SK-N-SH (cell line): ENCODE data around the gene TSPAN6.

Source experiments
- CHD2 ChIP-seq: fragments of 150-350 bp; IDR thresholded peaks from 2 replicates; pipeline ENCODE4 v1.6.1; 2018; ENCODE audit warnings: low read length; ENCODE audit not compliant: partially characterized antibody
- EZH2phosphoT487 ChIP-seq: fragments of 200-600 bp; sonication (generic); IDR thresholded peaks from 2 replicates; pipeline ENCODE4 v1.6.1; 2017; ENCODE audit warnings: low read depth, mixed run types, mild to moderate bottlenecking, antibody characterized with exemption, moderate library complexity, borderline replicate concordance
- GABPA ChIP-seq: IDR thresholded peaks from 2 replicates; pipeline ENCODE4 v1.4.0; 2012; ENCODE audit warnings: low read depth, mild to moderate bottlenecking
- RAD21 ChIP-seq: IDR thresholded peaks from 2 replicates; pipeline ENCODE4 v1.6.1; 2012; ENCODE audit warnings: mild to moderate bottlenecking, low read length
- SMC3 ChIP-seq: IDR thresholded peaks from 2 replicates; pipeline ENCODE4 v1.6.1; 2012; ENCODE audit warnings: low read depth, low read length, improper control_type of control experiment
- TEAD4 ChIP-seq: IDR thresholded peaks from 2 replicates; pipeline ENCODE4 v1.4.0; 2012; ENCODE audit warnings: mild to moderate bottlenecking, borderline replicate concordance; ENCODE audit not compliant: insufficient read depth
- TF ChIP-seq, protein P1 (sequence below): fragments of 200-600 bp; sonication (generic); IDR thresholded peaks from 2 replicates; pipeline ENCODE4 v1.6.1; 2017; ENCODE audit warnings: antibody characterized with exemption, mild to moderate bottlenecking, moderate library complexity

DNA sequence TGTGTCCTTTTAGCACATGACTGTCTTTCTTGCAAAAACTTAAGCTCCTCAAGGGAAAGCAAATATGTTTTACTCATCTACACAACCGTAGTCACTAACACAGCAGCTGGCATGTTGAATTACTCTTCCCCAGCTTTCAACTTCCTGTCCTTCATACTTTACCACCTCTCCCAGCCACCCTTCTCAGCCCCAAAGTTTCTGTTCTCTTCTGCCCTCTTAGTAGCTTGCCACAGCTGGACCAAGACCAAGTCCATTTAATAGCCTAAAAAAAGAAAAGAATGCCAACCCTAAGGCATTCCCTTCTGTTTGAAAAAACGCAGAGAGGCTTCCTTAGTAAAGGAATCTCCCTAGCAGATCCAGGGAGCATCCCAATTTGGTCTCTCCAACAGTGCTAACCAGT lies 44.1 kb upstream of the TSPAN6 start:
- TF ChIP-seq RAD21 (no peak), EZH2phosphoT487 (no peak), CHD2 (no peak), GABPA (no peak), TEAD4 (no peak), SMC3 (no peak)
- TF ChIP-seq, protein P1, sequence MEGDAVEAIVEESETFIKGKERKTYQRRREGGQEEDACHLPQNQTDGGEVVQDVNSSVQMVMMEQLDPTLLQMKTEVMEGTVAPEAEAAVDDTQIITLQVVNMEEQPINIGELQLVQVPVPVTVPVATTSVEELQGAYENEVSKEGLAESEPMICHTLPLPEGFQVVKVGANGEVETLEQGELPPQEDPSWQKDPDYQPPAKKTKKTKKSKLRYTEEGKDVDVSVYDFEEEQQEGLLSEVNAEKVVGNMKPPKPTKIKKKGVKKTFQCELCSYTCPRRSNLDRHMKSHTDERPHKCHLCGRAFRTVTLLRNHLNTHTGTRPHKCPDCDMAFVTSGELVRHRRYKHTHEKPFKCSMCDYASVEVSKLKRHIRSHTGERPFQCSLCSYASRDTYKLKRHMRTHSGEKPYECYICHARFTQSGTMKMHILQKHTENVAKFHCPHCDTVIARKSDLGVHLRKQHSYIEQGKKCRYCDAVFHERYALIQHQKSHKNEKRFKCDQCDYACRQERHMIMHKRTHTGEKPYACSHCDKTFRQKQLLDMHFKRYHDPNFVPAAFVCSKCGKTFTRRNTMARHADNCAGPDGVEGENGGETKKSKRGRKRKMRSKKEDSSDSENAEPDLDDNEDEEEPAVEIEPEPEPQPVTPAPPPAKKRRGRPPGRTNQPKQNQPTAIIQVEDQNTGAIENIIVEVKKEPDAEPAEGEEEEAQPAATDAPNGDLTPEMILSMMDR = no peak
